ENCODE measurements around the gene FTSJ1.
A peak's percentile ranks its signal among the peaks of the same experiment; 100 is the strongest.

The FTSJ1 gene

GRCh38 chrX:48491809-48492208 lies 15.8 kb downstream of the FTSJ1 start:
- Histone ChIP-seq H3K4me3 (ENCODE audit: insufficient read depth, low read length, poor library complexity, severe bottlenecking) (no peak overlapping the region), H3K79me2 (ENCODE audit: insufficient read depth, low read length) (no peaks in the 10 kb centered on the region), H4K20me1 (ENCODE audit: low read depth, low read length) (no peaks in the 10 kb centered on the region), H3F3A (ENCODE audit: insufficient read depth) (no peaks in the 10 kb centered on the region), H3K9me3 (ENCODE audit: insufficient read depth, low read length) (no peaks in the 10 kb centered on the region), H3K27ac (ENCODE audit: low read depth, low read length) (no peak overlapping the region), H3K27me3 (ENCODE audit: low read length) (no peaks in the 10 kb centered on the region), H2AFZ (ENCODE audit: low read depth, low read length, severe bottlenecking) (no peak overlapping the region), H3K36me3 (ENCODE audit: low read length) (no peaks in the 10 kb centered on the region), H3K4me2 (ENCODE audit: low read depth, low read length, poor library complexity, severe bottlenecking) (no peak overlapping the region), H3K9ac (ENCODE audit: low read length) (no peak overlapping the region), H3K9me2 (replicated peaks; ENCODE audit: insufficient read depth, low read length) (no peaks in the 10 kb centered on the region)
- TF ChIP-seq, protein P1, sequence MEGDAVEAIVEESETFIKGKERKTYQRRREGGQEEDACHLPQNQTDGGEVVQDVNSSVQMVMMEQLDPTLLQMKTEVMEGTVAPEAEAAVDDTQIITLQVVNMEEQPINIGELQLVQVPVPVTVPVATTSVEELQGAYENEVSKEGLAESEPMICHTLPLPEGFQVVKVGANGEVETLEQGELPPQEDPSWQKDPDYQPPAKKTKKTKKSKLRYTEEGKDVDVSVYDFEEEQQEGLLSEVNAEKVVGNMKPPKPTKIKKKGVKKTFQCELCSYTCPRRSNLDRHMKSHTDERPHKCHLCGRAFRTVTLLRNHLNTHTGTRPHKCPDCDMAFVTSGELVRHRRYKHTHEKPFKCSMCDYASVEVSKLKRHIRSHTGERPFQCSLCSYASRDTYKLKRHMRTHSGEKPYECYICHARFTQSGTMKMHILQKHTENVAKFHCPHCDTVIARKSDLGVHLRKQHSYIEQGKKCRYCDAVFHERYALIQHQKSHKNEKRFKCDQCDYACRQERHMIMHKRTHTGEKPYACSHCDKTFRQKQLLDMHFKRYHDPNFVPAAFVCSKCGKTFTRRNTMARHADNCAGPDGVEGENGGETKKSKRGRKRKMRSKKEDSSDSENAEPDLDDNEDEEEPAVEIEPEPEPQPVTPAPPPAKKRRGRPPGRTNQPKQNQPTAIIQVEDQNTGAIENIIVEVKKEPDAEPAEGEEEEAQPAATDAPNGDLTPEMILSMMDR (IDR thresholded peaks at IDR 0.05; ENCODE audit: insufficient read depth, low read length, poor library complexity, severe bottlenecking) = no peak
- TF ChIP-seq EZH2phosphoT487 (conservative IDR thresholded peaks at IDR 0.05; ENCODE audit: low read length) = no peak

- H3K9ac ChIP-seq (ENCODE audit: low read length) = no peak overlapping the region
- no peak for TF ChIP-seq EZH2phosphoT487 (conservative IDR thresholded peaks at IDR 0.05; ENCODE audit: low read length)
- TF ChIP-seq, protein P1 (IDR thresholded peaks at IDR 0.05; ENCODE audit: insufficient read depth, low read length, poor library complexity, severe bottlenecking) = no peak
- no peak overlapping the region for H3K4me2 ChIP-seq (ENCODE audit: low read depth, low read length, poor library complexity, severe bottlenecking)
- H3K9me3 ChIP-seq (ENCODE audit: insufficient read depth, low read length) = no peaks in the 10 kb centered on the region
- no peak overlapping the region for H2AFZ ChIP-seq (ENCODE audit: low read depth, low read length, severe bottlenecking)
- no peaks in the 10 kb centered on the region for H4K20me1 ChIP-seq (ENCODE audit: low read depth, low read length)
- no peak overlapping the region for H3K4me3 ChIP-seq (ENCODE audit: insufficient read depth, low read length, poor library complexity, severe bottlenecking)
- no peak overlapping the region for H3K27ac ChIP-seq (ENCODE audit: low read depth, low read length)
- H3K36me3 ChIP-seq (ENCODE audit: low read length) = no peaks in the 10 kb centered on the region
- no peaks in the 10 kb centered on the region for H3K9me2 ChIP-seq (replicated peaks; ENCODE audit: insufficient read depth, low read length)
- no peaks in the 10 kb centered on the region for H3F3A ChIP-seq (ENCODE audit: insufficient read depth)
- H3K79me2 ChIP-seq (ENCODE audit: insufficient read depth, low read length) = no peaks in the 10 kb centered on the region
- no peaks in the 10 kb centered on the region for H3K27me3 ChIP-seq (ENCODE audit: low read length)
These were observed 16.4 kb downstream of the FTSJ1 start for GRCh38 chrX:48492293-48492910.

DNA sequence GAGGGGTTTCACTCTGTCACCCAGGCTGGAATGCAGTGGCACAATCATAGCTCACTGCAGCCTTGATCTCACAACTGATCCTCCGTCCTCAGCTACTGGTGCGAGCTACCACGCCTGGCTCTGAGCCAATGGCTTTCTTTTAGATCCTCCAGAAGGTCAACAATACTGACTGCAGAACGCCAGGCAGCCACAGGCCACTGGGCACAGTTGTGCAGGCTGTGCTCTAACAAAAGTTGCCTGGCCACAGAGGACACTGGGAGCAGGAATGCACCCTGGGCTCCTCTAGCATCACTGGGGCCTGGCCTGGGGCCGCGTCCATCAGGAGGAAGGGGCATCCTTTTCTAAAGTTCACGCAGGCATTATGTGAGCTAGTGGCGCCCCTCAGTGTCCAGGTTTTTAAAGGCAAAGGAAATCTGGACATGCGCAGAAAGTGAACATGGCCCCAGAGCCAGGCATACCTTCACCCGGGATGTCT lies 17.9 kb downstream of the FTSJ1 start:
- Histone ChIP-seq H3K9me2 (replicated peaks; ENCODE audit: insufficient read depth, low read length) (no peaks in the 10 kb centered on the region), H3K9ac (ENCODE audit: low read length) (no peak overlapping the region), H3K9me3 (ENCODE audit: insufficient read depth, low read length) (no peaks in the 10 kb centered on the region), H2AFZ (ENCODE audit: low read depth, low read length, severe bottlenecking) (no peak overlapping the region), H3F3A (ENCODE audit: insufficient read depth) (no peaks in the 10 kb centered on the region), H3K27ac (ENCODE audit: low read depth, low read length) (no peak overlapping the region), H3K79me2 (ENCODE audit: insufficient read depth, low read length) (no peaks in the 10 kb centered on the region), H3K27me3 (ENCODE audit: low read length) (no peaks in the 10 kb centered on the region), H3K4me3 (ENCODE audit: insufficient read depth, low read length, poor library complexity, severe bottlenecking) (no peak overlapping the region), H3K36me3 (ENCODE audit: low read length) (no peaks in the 10 kb centered on the region), H3K4me2 (ENCODE audit: low read depth, low read length, poor library complexity, severe bottlenecking) (no peak overlapping the region), H4K20me1 (ENCODE audit: low read depth, low read length) (no peaks in the 10 kb centered on the region)
- TF ChIP-seq EZH2phosphoT487 (conservative IDR thresholded peaks at IDR 0.05; ENCODE audit: low read length) = no peak
- TF ChIP-seq, protein P1 (IDR thresholded peaks at IDR 0.05; ENCODE audit: insufficient read depth, low read length, poor library complexity, severe bottlenecking) = peak; percentile 11

Measured in SU-DHL-6 (cell line).